GM23248 (cell line): Measurements from ENCODE around the gene MPV17L2.

Source experiments
- EZH2 ChIP-seq: fragments of 200-600 bp; sonication (generic); IDR thresholded peaks from 2 replicates; pipeline ENCODE4 v1.6.1; 2018; ENCODE audit warnings: antibody characterized with exemption, mild to moderate bottlenecking; ENCODE audit not compliant: insufficient read depth, poor library complexity, severe bottlenecking
- EZH2phosphoT487 ChIP-seq: fragments of 200-600 bp; sonication (generic); IDR thresholded peaks from 2 replicates; pipeline ENCODE4 v1.6.1; 2018; ENCODE audit warnings: antibody characterized with exemption, moderate library complexity, mild to moderate bottlenecking, low read depth; ENCODE audit not compliant: insufficient read depth

DNA sequence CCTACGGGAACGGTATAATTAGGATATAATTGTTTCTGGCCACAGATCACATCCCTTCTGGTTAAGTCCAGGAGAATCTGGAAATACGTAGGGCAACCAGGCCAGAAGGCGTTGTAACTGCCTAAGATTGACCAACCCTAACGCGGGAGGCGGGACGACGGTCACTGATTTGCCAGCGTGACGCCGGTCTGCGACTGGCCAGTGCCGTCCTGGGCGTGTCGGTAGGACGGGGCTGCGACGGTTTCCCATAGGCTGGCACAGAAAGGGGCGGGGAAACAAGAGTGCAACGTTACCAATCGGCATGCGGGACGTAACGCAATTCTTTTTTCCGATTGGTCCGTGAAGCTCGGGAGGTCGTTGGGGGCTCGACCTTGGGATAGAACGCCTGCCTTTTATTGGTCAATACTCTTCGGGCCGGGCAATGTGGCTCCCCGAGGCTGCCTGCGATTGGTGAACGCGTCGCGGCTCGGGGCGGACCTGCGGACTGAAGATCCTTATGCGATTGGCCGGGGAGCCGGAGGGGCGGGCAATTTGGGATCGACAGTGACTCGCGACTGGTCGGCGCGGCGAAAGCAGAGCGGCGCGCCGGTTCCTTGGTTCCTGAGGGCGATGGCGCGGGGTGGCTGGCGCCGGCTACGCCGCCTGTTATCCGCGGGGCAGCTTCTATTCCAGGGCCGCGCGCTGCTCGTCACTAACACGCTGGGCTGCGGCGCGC, at the start of gene MPV17L2:
- TF ChIP-seq EZH2phosphoT487 = no peak
- TF ChIP-seq EZH2 = no peak
